ENCODE data around the gene SMNDC1. TPM values are rescaled to one million over a fixed set of nuclear protein-coding genes. Genes with fewer than 3 reads are reported as not detected.

Gene SMNDC1
- total RNA-seq, 4 donors from 2014 or later: 11.4 to 21.0 (median 15.3) TPM

DNA sequence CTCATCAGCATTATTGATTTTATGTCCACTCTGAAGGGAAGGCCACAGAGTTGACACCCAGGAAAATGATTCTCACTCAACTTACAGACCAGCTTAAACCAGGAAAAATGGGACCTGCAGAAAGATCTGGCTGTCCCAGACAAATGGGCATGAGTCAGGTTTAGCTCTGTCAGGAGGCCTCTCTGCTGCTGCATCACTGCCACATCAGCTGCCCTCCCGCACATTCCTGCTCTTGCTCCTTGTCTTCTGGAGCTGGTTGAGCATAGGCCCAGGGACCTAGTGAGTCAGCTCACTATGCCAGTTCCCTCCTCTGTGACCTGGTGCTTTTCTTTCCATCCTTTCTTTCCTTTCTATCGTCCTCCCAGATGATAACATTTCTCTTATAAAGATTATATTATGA lies 18.8 kb upstream of the SMNDC1 start:
- Histone ChIP-seq H3K9me3 (peaks cover 0 to 27% (median 4%) of the 10 kb centered on the region in 4 donors), H3K27me3 (no peaks in the 10 kb centered on the region), H3K4me3 (no peak overlapping the region), H3K36me3 (no peaks in the 10 kb centered on the region), H3K27ac (no peak overlapping the region), H3K4me1 (no peaks in the 10 kb centered on the region)
- no peak for TF ChIP-seq EP300 (IDR thresholded peaks at IDR 0.05)
- no peak for TF ChIP-seq POLR2A (IDR thresholded peaks at IDR 0.05)
- TF ChIP-seq, protein P1, sequence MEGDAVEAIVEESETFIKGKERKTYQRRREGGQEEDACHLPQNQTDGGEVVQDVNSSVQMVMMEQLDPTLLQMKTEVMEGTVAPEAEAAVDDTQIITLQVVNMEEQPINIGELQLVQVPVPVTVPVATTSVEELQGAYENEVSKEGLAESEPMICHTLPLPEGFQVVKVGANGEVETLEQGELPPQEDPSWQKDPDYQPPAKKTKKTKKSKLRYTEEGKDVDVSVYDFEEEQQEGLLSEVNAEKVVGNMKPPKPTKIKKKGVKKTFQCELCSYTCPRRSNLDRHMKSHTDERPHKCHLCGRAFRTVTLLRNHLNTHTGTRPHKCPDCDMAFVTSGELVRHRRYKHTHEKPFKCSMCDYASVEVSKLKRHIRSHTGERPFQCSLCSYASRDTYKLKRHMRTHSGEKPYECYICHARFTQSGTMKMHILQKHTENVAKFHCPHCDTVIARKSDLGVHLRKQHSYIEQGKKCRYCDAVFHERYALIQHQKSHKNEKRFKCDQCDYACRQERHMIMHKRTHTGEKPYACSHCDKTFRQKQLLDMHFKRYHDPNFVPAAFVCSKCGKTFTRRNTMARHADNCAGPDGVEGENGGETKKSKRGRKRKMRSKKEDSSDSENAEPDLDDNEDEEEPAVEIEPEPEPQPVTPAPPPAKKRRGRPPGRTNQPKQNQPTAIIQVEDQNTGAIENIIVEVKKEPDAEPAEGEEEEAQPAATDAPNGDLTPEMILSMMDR (IDR thresholded peaks at IDR 0.05): no peak
- WGBS, 2 donors: 75 to 83% methylated on average over 2 of the region's 2 CpGs
- no peak for DNase-seq (ENCODE audit: low spot score in 2 of 2)

DNA sequence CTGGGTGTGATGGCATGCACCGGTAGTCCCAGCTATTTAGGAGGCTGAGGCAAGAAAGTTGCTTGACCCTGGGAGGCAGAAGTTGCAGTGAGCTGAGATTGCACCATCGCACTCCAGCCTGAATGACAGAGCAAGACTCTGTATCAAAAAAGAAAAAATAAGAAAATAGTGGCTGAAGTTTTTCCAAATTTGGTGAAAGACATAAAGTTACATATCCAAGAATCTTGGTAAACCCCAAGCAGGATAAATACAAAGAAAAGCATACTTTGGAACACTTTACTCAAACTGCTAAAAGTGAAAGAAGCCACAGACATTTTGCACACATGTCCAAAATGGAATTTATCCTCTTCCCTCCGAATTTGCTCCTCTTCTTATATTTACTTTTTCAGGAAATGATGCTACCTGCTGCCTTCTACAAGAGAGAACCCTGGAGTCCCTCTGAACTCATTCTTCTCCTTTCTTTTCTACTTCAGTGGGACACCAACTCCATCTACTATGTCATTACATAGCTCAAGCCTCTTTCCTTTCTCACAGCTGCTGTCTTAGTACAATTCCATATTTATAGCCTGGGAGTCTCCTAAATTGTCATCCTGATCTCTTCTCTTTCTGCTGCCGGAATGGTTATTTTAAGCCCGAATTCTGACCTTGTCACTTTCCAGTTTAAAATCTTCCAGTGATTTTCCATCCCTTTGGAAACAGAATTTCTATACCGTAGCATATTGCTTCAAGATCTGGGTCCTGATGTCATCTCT lies 17.3 kb upstream of the SMNDC1 start:
- H3K9me3 ChIP-seq: peaks cover 0 to 27% (median 4%) of the 10 kb centered on the region in 4 donors
- TF ChIP-seq EP300 (IDR thresholded peaks at IDR 0.05): no peak
- TF ChIP-seq, protein P1 (IDR thresholded peaks at IDR 0.05): no peak
- H3K36me3 ChIP-seq: no peaks in the 10 kb centered on the region
- H3K4me3 ChIP-seq: no peak overlapping the region
- no peak overlapping the region for H3K27ac ChIP-seq
- 82 to 88% methylated on average over 6 of the region's 6 CpGs for WGBS, 2 donors
- no peaks in the 10 kb centered on the region for H3K27me3 ChIP-seq
- no peaks in the 10 kb centered on the region for H3K4me1 ChIP-seq
- no peak for DNase-seq (ENCODE audit: low spot score in 2 of 2)

DNA sequence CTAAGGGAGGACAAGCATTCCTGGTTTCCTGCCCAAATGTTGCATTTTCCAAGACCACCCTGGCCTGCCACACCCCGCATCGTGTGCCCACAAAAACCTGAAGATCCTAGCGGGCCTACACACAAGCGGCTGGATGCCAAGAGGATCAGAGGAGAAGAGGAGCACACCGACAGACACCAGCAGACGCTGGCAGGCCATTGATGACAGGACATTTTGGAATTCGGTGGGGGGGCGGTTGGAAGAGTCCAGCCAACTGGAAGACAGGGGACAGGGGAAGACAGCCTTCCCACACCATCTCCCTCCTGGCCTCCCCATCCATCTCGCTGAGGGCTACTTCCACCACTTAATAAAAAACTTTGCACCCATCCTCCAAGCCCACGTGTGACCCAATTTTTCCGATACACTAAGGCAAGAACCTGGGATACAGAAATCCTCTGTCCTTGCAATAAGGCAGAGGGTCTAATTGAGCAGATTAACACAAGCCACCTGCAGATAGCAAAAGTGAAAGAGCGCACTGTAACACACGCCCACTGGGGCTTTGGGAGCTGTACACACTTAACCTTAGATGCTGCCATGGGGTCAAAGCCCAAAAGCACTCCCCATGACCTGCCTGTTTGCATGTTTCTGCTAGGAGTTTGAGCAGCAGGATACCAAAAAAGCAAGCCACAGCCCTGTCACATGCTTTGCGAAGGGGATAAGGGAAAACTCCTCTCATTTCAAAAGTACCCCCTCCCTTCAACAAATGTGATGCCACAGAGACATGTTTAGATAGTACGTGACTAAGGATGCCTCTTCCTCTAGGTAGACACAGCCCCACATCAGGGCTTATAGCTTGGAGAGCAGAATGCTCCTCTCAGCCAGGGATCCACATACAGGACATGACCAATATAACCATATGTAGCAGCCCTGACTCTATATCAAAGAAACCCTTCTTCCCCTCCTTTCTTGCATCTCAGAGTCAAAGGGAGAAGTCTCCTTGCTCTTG lies 13.4 kb upstream of the SMNDC1 start:
- Histone ChIP-seq H3K4me1 (no peaks in the 10 kb centered on the region), H3K4me3 (no peak overlapping the region), H3K36me3 (no peaks in the 10 kb centered on the region), H3K27ac (no peak overlapping the region), H3K27me3 (no peaks in the 10 kb centered on the region), H3K9me3 (peaks cover 0 to 24% (median 4%) of the 10 kb centered on the region in 4 donors)
- WGBS, 2 donors: 75 to 81% methylated on average over 15 of the region's 15 CpGs
- TF ChIP-seq POLR2A (IDR thresholded peaks at IDR 0.05) (no peak), EP300 (IDR thresholded peaks at IDR 0.05) (no peak)
- TF ChIP-seq, protein P1 (IDR thresholded peaks at IDR 0.05): no peak
- DNase-seq (ENCODE audit: low spot score in 2 of 2): no peak

DNA sequence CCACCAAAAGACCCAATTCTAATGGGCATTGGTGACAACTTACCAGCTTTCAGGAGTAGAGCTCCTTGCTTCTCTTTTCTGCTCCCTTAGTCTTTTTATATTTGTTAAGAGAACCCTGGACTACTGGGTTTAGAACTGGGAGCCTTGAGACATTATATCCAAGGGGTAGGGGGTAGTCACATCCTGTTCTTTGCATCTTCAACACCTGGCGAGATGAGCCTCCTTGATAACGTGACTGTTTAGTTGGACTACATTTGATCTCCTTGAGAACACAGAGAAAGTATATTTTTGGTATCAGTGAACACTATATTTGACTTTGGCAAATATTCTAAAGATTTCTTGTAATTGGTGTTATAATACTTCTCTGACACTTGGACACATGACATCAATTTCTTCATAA lies 9.0 kb upstream of the SMNDC1 start:
- H3K36me3 ChIP-seq: no peaks in the 10 kb centered on the region
- peaks cover 0 to 6% (median 0%) of the 10 kb centered on the region in 4 donors for H3K4me1 ChIP-seq
- WGBS, 2 donors: 78 to 81% methylated on average over 2 of the region's 2 CpGs
- H3K9me3 ChIP-seq: no peaks in the 10 kb centered on the region
- DNase-seq (ENCODE audit: low spot score in 2 of 2): no peak
- no peak overlapping the region for H3K27ac ChIP-seq
- H3K27me3 ChIP-seq: no peaks in the 10 kb centered on the region
- no peak overlapping the region for H3K4me3 ChIP-seq
- TF ChIP-seq, protein P1 (IDR thresholded peaks at IDR 0.05): no peak
- TF ChIP-seq POLR2A (IDR thresholded peaks at IDR 0.05): no peak
- no peak for TF ChIP-seq EP300 (IDR thresholded peaks at IDR 0.05)

DNA sequence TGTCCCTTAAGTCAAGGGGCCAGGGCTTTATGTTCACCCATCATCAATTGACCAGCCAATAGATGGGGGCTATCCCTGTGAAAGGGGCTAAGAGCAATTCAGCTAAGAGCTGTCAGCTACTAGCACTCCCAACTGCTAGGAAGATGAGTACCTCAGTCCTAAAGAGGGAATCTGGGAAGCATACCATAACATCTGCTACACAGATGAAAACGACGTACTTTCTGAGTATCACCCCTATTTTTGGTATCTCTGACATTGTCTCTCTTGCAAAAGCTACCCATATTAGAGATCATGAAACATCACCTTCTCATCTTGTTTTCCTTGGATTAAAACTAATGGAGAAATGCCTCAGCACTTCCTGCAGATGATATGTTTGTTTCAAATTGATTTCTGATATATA lies 7.5 kb upstream of the SMNDC1 start:
- DNase-seq (ENCODE audit: low spot score in 2 of 2): no peak
- Histone ChIP-seq H3K36me3 (no peaks in the 10 kb centered on the region), H3K4me1 (peaks cover 0 to 6% (median 0%) of the 10 kb centered on the region in 4 donors), H3K27ac (no peak overlapping the region), H3K4me3 (no peak overlapping the region), H3K9me3 (no peaks in the 10 kb centered on the region), H3K27me3 (no peaks in the 10 kb centered on the region)
- 73 to 89% methylated on average over 2 of the region's 2 CpGs for WGBS, 2 donors
- TF ChIP-seq, protein P1 (IDR thresholded peaks at IDR 0.05): no peak
- TF ChIP-seq EP300 (IDR thresholded peaks at IDR 0.05) (no peak), POLR2A (IDR thresholded peaks at IDR 0.05) (no peak)

Data from tibial nerve (tissue), 4 donors.